ENCODE results near the gene LAMC2.

DNA sequence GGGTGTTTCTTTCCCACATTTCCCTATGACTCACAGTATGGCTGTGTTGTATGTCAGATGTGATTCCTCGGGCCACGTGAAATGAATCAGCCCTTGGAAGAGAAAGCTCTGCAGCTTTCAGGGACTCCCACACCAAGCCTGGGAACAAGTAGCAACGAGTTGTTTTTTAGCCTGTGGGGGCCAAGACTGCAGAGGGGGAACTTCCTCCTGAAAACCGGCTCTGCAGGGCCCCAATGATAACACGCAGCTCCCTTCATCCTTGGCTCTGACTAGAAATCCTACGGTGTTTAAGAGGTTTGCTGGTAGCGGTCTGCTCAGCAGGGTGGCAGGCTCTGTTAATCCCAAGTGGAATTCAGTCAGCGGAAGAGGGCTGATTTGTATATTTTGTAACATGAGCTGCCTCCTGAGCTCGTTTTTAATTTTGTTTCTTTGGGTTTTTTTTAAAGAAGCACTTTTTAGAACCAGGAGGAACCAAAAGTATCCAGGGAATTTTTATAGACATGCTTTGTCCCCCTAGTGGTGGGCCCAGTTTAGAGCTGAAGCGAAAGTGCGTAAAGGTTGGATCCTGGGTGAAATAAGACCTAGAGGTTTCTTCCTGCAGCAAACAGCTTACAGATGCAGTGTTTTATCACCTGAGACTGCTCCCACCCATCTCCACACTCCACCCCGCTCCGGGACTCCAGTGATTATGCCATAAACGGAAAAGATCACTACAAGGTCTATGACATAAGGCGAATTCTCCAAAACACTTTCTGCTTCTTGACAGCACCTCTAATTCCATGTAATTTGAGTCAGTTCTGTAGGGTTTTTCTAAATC, 48.8 kb downstream of the LAMC2 start:
- TF ChIP-seq, protein P1, sequence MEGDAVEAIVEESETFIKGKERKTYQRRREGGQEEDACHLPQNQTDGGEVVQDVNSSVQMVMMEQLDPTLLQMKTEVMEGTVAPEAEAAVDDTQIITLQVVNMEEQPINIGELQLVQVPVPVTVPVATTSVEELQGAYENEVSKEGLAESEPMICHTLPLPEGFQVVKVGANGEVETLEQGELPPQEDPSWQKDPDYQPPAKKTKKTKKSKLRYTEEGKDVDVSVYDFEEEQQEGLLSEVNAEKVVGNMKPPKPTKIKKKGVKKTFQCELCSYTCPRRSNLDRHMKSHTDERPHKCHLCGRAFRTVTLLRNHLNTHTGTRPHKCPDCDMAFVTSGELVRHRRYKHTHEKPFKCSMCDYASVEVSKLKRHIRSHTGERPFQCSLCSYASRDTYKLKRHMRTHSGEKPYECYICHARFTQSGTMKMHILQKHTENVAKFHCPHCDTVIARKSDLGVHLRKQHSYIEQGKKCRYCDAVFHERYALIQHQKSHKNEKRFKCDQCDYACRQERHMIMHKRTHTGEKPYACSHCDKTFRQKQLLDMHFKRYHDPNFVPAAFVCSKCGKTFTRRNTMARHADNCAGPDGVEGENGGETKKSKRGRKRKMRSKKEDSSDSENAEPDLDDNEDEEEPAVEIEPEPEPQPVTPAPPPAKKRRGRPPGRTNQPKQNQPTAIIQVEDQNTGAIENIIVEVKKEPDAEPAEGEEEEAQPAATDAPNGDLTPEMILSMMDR (IDR thresholded peaks at IDR 0.05), result peak; percentile 73
- TF ChIP-seq EZH2 (IDR thresholded peaks at IDR 0.05), result no peak

Measured in neural progenitor cell (in vitro differentiated cells).